Omental fat pad (tissue), 4 donors: Measurements from ENCODE around the gene DBN1. TPM values are rescaled to one million over a fixed set of nuclear protein-coding genes. Genes with fewer than 3 reads are reported as not detected.

Experiments used
- ATAC-seq: fragments of 150-250 bp; one replicate; pipeline ENCODE4 v1.9.1; 2016; ENCODE audit warnings: mild to moderate bottlenecking, moderate library complexity; ENCODE audit not compliant: low FRiP score
- DNase-seq: peaks from one replicate; pipeline ENCODE4 v3.0.0-alpha.2; 2019; ENCODE audit warnings: low spot score
- total RNA-seq, 4 donors: library from RNA; depleted of rRNA; stranded (reverse); fragments of >200 nt; gene quantifications; one replicate each; pipeline ENCODE4 v1.1.0, GENCODE V29; 2016
- TF ChIP-seq, protein P1 (sequence below), 3 donors: fragments of 450-650 bp; IDR thresholded peaks; one replicate each; pipeline ENCODE4 v1.5.1; 2016 to 2017; ENCODE audit warnings: antibody characterized with exemption in 3 of 3, mild to moderate bottlenecking in 3 of 3, moderate library complexity in 2 of 3

DBN1 gene
- total RNA-seq, 4 donors from 2014 or later = 33.5 to 78.5 (median 38.3) TPM

DNA sequence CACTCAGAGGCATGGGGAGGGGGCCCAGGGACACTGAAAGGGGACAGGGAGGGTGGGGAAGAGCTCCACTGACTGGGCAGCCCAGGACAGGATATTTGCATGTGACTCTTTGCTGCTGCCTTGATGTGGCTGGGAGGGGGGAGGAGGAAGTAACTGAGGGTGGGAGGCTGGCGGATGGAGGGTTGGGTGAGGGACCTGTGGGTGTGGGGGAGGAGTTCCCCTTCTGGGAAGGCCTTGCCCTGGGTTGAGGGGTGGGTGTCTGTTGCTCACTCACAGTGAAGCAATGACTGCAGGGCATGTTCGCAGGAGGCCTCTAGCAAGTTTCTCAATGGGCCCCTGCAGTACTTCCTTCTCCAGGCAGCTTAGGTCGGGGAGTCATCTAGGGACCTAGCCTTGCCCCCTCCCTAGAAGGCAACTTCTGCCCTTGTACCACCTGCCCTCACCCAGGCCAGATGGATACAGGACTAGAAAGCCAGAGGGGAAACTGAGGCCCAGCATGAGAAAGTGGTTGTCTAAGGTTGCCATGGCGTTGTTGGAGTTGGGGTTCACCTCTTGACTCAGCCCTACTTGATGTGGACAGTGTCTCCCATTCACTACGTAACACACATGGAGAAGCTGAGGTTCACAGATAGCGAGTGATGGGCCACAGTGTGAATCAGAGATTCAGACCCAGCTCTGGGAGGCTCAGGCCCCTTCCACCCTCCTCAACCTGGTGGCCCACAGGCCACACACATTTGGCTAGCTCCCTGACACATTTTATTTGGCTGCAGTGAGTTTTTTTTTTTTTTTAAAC lies 44.0 kb downstream of the DBN1 start:
- no peak for DNase-seq
- ATAC-seq = no peak
- TF ChIP-seq, protein P1, sequence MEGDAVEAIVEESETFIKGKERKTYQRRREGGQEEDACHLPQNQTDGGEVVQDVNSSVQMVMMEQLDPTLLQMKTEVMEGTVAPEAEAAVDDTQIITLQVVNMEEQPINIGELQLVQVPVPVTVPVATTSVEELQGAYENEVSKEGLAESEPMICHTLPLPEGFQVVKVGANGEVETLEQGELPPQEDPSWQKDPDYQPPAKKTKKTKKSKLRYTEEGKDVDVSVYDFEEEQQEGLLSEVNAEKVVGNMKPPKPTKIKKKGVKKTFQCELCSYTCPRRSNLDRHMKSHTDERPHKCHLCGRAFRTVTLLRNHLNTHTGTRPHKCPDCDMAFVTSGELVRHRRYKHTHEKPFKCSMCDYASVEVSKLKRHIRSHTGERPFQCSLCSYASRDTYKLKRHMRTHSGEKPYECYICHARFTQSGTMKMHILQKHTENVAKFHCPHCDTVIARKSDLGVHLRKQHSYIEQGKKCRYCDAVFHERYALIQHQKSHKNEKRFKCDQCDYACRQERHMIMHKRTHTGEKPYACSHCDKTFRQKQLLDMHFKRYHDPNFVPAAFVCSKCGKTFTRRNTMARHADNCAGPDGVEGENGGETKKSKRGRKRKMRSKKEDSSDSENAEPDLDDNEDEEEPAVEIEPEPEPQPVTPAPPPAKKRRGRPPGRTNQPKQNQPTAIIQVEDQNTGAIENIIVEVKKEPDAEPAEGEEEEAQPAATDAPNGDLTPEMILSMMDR (IDR thresholded peaks at IDR 0.05) = no peak

DNA sequence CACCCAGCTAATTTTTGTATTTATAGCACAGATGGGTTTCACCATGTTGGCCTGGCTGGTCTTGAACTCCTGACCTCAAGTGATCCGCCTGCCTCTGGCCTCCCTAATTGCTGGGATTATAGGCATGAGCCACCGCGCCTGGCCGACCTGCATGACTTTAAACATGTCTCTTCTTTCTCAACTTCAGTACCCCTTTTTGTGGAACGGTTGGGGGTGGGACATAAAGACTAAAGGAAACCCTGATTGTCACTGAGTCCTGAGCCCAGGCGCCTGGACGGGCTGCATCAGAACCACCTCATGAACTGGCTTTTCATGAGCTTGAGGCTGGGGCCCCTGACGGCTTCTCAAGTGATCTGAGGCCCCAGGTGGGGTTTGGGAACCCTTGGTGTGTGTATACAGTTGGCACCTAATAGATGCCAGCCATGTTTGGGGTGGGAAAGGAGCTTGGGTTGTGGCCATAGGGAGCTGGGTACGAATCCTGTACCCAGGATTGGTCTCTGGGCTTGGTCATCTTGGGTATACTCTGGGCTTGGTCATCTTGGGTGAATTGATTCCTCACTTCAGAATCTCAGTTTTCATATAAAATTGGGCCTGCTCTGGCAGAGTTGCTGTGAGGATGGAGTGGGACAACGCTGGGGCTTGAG lies 44.7 kb downstream of the DBN1 start:
- no peak for ATAC-seq
- TF ChIP-seq, protein P1 (IDR thresholded peaks at IDR 0.05) = no peak
- no peak for DNase-seq

DNA sequence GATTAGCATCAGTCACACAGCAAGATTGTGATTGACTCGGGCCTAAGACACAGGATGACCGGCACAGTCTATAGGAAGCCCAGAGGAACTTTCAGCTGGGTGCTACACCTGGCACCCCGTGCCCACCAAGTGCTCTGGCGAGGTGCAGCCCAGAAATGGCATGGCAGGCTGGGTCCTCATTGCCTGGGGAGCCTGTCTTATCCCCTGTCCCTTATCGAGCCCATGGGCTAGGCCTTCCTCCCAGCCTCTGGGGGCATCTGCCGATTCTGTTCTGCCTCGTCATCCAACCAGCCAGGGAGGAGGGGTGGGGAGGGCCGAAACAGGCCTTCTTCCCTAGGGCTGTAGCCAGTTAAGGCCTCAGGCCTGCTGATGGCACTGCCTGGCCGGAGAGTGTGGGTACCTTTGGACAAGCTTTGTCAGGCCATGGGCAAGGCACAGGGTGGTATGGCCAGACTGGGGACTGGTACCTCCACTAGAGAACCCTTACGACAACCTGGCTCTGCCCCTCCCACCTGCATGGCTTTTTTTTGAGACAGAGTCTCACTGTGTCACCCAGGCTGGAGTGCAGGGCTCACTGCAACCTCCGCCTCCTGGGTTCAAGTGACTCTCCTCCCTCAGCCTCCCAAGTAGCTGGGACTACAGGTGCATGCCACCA lies 45.4 kb downstream of the DBN1 start:
- TF ChIP-seq, protein P1 (IDR thresholded peaks at IDR 0.05) = no peak
- ATAC-seq (no peak), DNase-seq (no peak)

DNA sequence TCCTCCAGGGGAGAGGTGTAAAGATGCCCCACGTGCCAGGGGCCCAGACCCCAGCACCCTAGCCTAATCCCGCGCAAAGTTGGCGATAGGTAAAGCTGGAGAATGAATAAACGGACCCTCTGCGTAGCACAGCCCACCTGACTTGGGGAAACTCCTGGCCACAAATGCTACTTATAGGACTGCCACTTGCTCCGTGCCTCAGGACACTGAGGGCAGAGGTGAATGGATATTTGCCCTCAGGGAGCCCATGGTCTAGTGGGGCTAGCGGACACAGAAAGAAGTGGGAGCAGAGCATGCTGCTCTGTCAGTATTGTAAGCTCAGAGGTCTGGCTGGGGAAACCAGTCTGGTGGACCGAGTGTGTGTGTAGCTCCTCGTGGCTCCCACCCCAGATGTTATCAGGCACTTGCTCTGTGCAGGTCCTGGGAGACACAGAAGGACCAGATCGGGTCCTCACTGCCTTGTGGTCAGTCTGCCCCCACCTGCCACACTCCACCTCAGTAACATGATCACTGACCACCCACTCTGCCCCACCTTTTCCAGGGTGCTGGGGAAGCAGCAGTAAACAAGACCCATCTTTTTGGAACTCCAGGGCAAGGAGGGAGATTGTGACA lies 46.1 kb downstream of the DBN1 start:
- DNase-seq (no peak), ATAC-seq (no peak)
- TF ChIP-seq, protein P1 (IDR thresholded peaks at IDR 0.05) = no peak

DNA sequence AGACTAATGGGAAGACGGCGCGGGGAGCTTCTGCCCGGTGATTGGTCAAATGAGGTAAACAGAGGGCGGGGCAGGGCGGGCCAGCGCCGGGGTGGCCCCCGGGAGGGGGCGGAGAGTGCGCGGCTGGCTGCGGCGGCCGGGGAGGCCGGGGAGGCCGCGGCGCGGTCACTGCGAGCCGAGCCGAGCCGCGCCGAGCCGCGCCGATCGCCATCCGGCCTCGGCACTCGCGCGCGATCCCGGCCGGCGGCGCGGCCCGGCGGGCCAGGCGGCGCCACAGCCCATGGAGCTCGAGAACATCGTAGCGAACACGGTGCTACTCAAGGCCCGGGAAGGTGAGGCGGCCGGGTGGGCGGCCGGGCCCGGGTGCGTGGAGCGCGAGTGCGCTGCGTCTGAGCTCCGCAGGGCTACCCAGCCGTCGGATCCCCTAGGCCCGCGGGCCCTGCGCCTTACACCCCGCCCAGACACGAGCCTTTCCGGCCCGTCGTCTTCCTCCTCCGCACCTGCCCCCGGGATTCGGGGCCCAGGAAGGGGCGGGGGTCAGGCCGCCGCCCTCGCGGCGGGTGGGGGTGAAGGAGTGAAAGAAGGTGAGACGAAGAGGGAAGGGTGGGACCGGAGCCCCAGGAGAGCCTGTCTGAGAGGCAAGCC lies 46.7 kb downstream of the DBN1 start, which contains the start of gene GRK6:
Gene GRK6, plus strand, starts transcription at position 111 of the 645 bp plus-strand sequence. Its CDS starts 170 bp downstream, at position 281.
- DNase-seq (no peak), ATAC-seq (peak; percentile 91)
- TF ChIP-seq, protein P1 (IDR thresholded peaks at IDR 0.05) = no peak

DNA sequence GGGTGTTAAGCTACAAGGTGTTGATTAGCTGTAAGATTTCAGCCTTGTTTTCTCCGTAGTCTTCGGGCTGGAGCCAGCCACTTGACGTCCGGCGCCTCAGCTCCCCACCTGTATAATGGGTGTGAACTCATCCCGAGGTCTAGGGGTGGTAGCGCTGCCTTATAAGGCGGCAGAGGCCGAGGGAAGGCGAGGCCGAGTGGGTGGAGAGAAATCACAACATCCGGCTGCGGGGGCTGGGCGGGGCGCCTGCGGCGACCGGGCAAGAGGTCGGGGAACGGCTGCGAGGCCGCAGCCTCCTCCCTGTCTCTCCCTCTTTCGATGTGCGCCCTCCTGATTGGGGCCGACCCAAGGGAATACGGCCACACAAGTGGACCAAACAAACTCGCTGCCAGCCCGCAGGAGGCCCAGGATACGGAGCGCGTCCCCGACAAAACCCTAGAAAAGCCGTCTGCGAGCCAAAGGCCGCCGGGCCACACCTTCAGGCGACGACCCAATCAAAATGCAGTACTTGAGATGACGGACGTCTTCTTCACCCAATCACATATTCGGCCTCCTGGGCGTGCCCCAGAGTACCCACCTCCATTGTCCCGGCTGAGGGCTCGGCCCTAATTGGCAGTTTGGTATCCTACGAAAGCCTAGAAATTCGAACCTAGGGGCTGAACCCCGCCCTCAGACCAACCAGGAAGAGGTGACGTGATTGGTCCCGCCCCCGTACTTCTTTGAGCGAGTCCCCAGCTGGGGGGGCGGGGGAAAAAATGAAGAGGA lies 47.5 kb downstream of the DBN1 start:
- peak; percentile 97 for ATAC-seq
- peak; percentile 99 for DNase-seq
- TF ChIP-seq, protein P1 (IDR thresholded peaks at IDR 0.05) = no peak
